Ovary (tissue), 9 donors: Measurements from ENCODE around the gene KRT86. TPM values are rescaled to one million over a fixed set of nuclear protein-coding genes. Genes with fewer than 3 reads are reported as not detected.

Experiments
- DNase-seq, 5 donors: peaks; one replicate each; pipeline ENCODE4 v3.0.0-alpha.2; 2019 to 2020
- H3K27ac ChIP-seq, 2 donors: fragments of 200-600 bp; one replicate each; pipeline versions ENCODE4 v1.5.1 to v1.8.0; 2019 to 2022
- H3K27me3 ChIP-seq: fragments of 200-600 bp; one replicate; pipeline ENCODE4 v1.8.0; 2022
- H3K36me3 ChIP-seq: fragments of 200-600 bp; sonication (generic); one replicate; pipeline ENCODE4 v1.5.1; 2019
- H3K4me1 ChIP-seq: one replicate; pipeline ENCODE4 v1.8.1; 2013; ENCODE audit warnings: mild to moderate bottlenecking, moderate library complexity; ENCODE audit not compliant: insufficient read depth
- H3K4me3 ChIP-seq: fragments of 200-600 bp; sonication (generic); one replicate; pipeline ENCODE4 v1.5.1; 2017
- H3K9me3 ChIP-seq, 2 donors: fragments of 200-600 bp in 1 of 2; sonication (generic) in 1 of 2; one replicate each; pipeline versions ENCODE4 v1.5.1 to v1.8.1; 2013 to 2019; ENCODE audit warnings: mild to moderate bottlenecking in 1 of 2, moderate library complexity in 1 of 2
- CTCF ChIP-seq, 3 donors: fragments of 450-650 bp in 2 of 3; fragments of 200-600 bp in 1 of 3; IDR thresholded peaks; one replicate each; pipeline versions ENCODE4 v1.5.1 to v1.8.0; 2016 to 2022; ENCODE audit warnings: antibody characterized with exemption in 3 of 3, mild to moderate bottlenecking in 1 of 3
- EP300 ChIP-seq: sonication (generic); formaldehyde crosslinking; IDR thresholded peaks from one replicate; pipeline ENCODE4 v1.6.1; 2017; ENCODE audit warnings: antibody characterized with exemption
- POLR2A ChIP-seq: fragments of 450-650 bp; IDR thresholded peaks from one replicate; pipeline ENCODE4 v1.6.1; 2017; ENCODE audit warnings: antibody characterized with exemption, mild to moderate bottlenecking, moderate library complexity
- WGBS, 3 donors: extraction: QIAGEN DNeasy Blood & Tissue Kit in 1 of 3; methylation state at CpG; one replicate each; pipeline versions ENCODE4 v1.1.5 to v1.1.7; 2013 to 2017; 5-methylcytosine and 5-hydroxymethylcytosine counted together
- intact Hi-C, 4 donors: fragments of 100-400 bp; cut with DNase I; formaldehyde crosslinking; loops; one replicate each; pipeline versions ENCODE4 v1.11.0 to v1.15.1; 2022 to 2023
- polyA plus RNA-seq, 2 donors: library from polyadenylated mRNA; stranded (reverse); fragments of 200-250 nt in 1 of 2; fragments of 350-450 nt in 1 of 2; fragmentation: Illumina TruSeq in 1 of 2; extraction: RNeasy Lipid Tissue Mini Kit (QIAGEN cat#74804) in 1 of 2; gene quantifications; one replicate each; pipeline ENCODE4 v1.2.3, GENCODE V29; 2013 to 2014
- total RNA-seq, 7 donors: library from RNA; depleted of rRNA in 2 of 7; stranded (reverse); fragments of >200 nt in 2 of 7; fragmentation: NEBNext Ultra II Directional in 3 of 7; extraction: Animal tissue kit (Norgen Biotek cat#: 25700) in 3 of 7; gene quantifications; one replicate each; pipeline versions ENCODE4 v1.1.0 to v1.2.4, GENCODE V29; 2016 to 2023
- donor health status: DM: no; HTN: no; CAD: no; lungs with moderate emphysema.
- donor health status: DM: no; HTN: no; CAD: no.
- donor health status: Bipolar disorder and iron deficiency.
- donor health status: DM: yes; HTN: yes; CAD: no.
- donor health status: DM: no; HTN: no; CAD: no.
- donor health status: DM: yes; HTN: yes; CAD: no.

KRT86 gene
- total and polyA plus RNA-seq, 9 donors: 0.69 TPM; not detected in 8

GRCh38 chr12:52317468-52318052, 43.1 kb downstream of the KRT86 start:
- H3K36me3 ChIP-seq: no peaks in the 10 kb centered on the region
- TF ChIP-seq EP300: no peak
- no peak for TF ChIP-seq CTCF (IDR thresholded peaks at IDR 0.05)
- no peak for TF ChIP-seq POLR2A
- intact Hi-C loops: no loop called here
- H3K27ac ChIP-seq: no peak overlapping the region
- no peak overlapping the region for H3K4me3 ChIP-seq
- H3K9me3 ChIP-seq: no peaks in the 10 kb centered on the region
- H3K4me1 ChIP-seq: no peaks in the 10 kb centered on the region
- WGBS, 3 donors: 79 to 85% (median 80%) methylated on average over 12 of the region's 12 CpGs
- no peaks in the 10 kb centered on the region for H3K27me3 ChIP-seq
- no peak for DNase-seq

- Histone ChIP-seq H3K4me3 (no peak overlapping the region), H3K27me3 (no peaks in the 10 kb centered on the region), H3K36me3 (no peaks in the 10 kb centered on the region), H3K27ac (no peak overlapping the region), H3K4me1 (no peaks in the 10 kb centered on the region), H3K9me3 (no peaks in the 10 kb centered on the region)
- TF ChIP-seq POLR2A (no peak), CTCF (IDR thresholded peaks at IDR 0.05) (no peak), EP300 (no peak)
- intact Hi-C loops: no loop called here
- DNase-seq: no peak
- 61 to 77% (median 68%) methylated on average over 11 of the region's 11 CpGs for WGBS, 3 donors
Measured at GRCh38 chr12:52318241-52318990, 44.0 kb downstream of the KRT86 start.

- TF ChIP-seq POLR2A: no peak
- TF ChIP-seq CTCF (IDR thresholded peaks at IDR 0.05): no peak
- TF ChIP-seq EP300: no peak
- Histone ChIP-seq H3K4me3 (no peak overlapping the region), H3K27me3 (no peaks in the 10 kb centered on the region), H3K9me3 (no peaks in the 10 kb centered on the region), H3K36me3 (no peaks in the 10 kb centered on the region), H3K4me1 (no peaks in the 10 kb centered on the region), H3K27ac (no peak overlapping the region)
- intact Hi-C loops: no loop called here
- 55 to 69% (median 68%) methylated on average over 11 of the region's 11 CpGs for WGBS, 3 donors
- no peak for DNase-seq
Measured at GRCh38 chr12:52319097-52319496, 44.7 kb downstream of the KRT86 start.

GRCh38 chr12:52320784-52321400, 46.4 kb downstream of the KRT86 start, which contains the start of gene KRT83:
Gene KRT83 (minus strand): TSS chr12:52321398. CDS start chr12:52321335, 63 bp downstream.
- 51 to 55% (median 53%) methylated on average over 32 to 35 of the region's 35 CpGs for WGBS, 3 donors
- H3K4me3 ChIP-seq: no peak within 1 kb of the TSS
- intact Hi-C loops: no loop called here
- no peak within 1 kb of the TSS for H3K27ac ChIP-seq
- no peaks in the 10 kb centered on the region for H3K4me1 ChIP-seq
- TF ChIP-seq POLR2A (no peak), EP300 (no peak), CTCF (IDR thresholded peaks at IDR 0.05) (no peak)
- H3K36me3 ChIP-seq: no peaks in the 10 kb centered on the region
- DNase-seq: peak in 1 of 5 donors; percentile 13
- no peaks in the 10 kb centered on the region for H3K27me3 ChIP-seq
- H3K9me3 ChIP-seq: no peaks in the 10 kb centered on the region
